K562 (cell line): ENCODE results near the gene STING1. TPM values are rescaled to one million over a fixed set of nuclear protein-coding genes. Genes with fewer than 3 reads are reported as not detected.

Source experiments
- ARID1B ChIP-seq: fragments of 450-650 bp; IDR thresholded peaks from 2 replicates; pipeline ENCODE4 v1.6.1; 2016; ENCODE audit warnings: antibody characterized with exemption, mild to moderate bottlenecking, inconsistent platforms
- ETV1 ChIP-seq: fragments of 450-650 bp; conservative IDR thresholded peaks from 2 replicates; pipeline ENCODE4 v1.6.1; 2016; ENCODE audit warnings: missing genetic modification characterization, control low read depth, low read depth, missing compliant biosample characterization
- HNRNPL ChIP-seq: fragments of 200-400 bp; formaldehyde crosslinking; IDR thresholded peaks from 2 replicates; pipeline ENCODE4 v1.6.1; 2017; ENCODE audit warnings: low read depth, mild to moderate bottlenecking, low read length
- JUND ChIP-seq, 2 experiments: IDR thresholded peaks; 2 replicates in 1 of 2; 3 replicates in 1 of 2; pipeline ENCODE4 v1.6.1; 2011; ENCODE audit warnings: borderline replicate concordance in 2 of 2, low read depth in 2 of 2, low read length in 2 of 2, improper control_type of control experiment in 1 of 2, missing biosample characterization in 1 of 2, missing genetic modification characterization in 1 of 2, missing genetic modification reagents in 1 of 2
- KLF13 ChIP-seq: fragments of 450-650 bp; IDR thresholded peaks from 2 replicates; pipeline ENCODE4 v1.6.1; 2016; ENCODE audit warnings: missing genetic modification characterization, low read depth, mild to moderate bottlenecking, missing compliant biosample characterization, moderate library complexity, borderline replicate concordance
- NR2C2 ChIP-seq, 2 experiments: fragments of 200-800 bp in 1 of 2; sonication (Bioruptor generic) in 1 of 2; sonication (generic) in 1 of 2; formaldehyde crosslinking in 1 of 2; IDR thresholded peaks; 2 replicates each; pipeline versions ENCODE4 v1.6.1 to v1.8.0; 2016 to 2022; ENCODE audit warnings: mild to moderate bottlenecking in 1 of 2, missing compliant biosample characterization in 1 of 2, missing genetic modification characterization in 1 of 2, missing genetic modification reagents in 1 of 2
- SPI1 ChIP-seq: IDR thresholded peaks from 2 replicates; pipeline ENCODE4 v1.6.1; 2011; ENCODE audit warnings: low read depth, low read length, control low read depth, borderline replicate concordance
- STAT5A ChIP-seq: IDR thresholded peaks from 2 replicates; pipeline ENCODE4 v1.6.1; 2012; ENCODE audit warnings: low read length, inconsistent platforms, borderline replicate concordance
- TEAD4 ChIP-seq, 2 experiments: sonication (generic) in 1 of 2; formaldehyde crosslinking in 1 of 2; IDR thresholded peaks; 2 replicates each; pipeline versions ENCODE4 v1.6.1 to v1.8.0; 2012 to 2022; ENCODE audit warnings: borderline replicate concordance in 1 of 2, inconsistent platforms in 1 of 2, low read length in 1 of 2, mild to moderate bottlenecking in 1 of 2, missing genetic modification reagents in 1 of 2
- ZBED1 ChIP-seq: IDR thresholded peaks from 2 replicates; pipeline ENCODE4 v1.6.1; 2014
- ZNF668 ChIP-seq: fragments of 250-450 bp; sonication (Bioruptor Pico); IDR thresholded peaks from 2 replicates; pipeline ENCODE4 v1.8.0; 2022; ENCODE audit warnings: mild to moderate bottlenecking, inconsistent platforms
- ZNF778 ChIP-seq: fragments of 450-650 bp; formaldehyde crosslinking; IDR thresholded peaks from 2 replicates; pipeline ENCODE4 v1.4.0; 2020; ENCODE audit warnings: mild to moderate bottlenecking, moderate library complexity
- polyA plus RNA-seq, 8 experiments: library from polyadenylated mRNA; depleted of rRNA in 4 of 8; stranded (reverse) in 5 of 8; unstranded in 3 of 8; fragments of >200 nt; fragmentation: Nextera tagmentation in 2 of 8; fragmentation: Illumina TruSeq in 1 of 8; extraction: Ambion mirVana in 2 of 8; extraction: Trizol in 1 of 8; gene quantifications; 2 replicates each; pipeline versions ENCODE4 v1.2.1 to v1.2.3, GENCODE V29; 2011 to 2014; ENCODE audit warnings: inconsistent platforms in 1 of 8, missing spikeins in 1 of 8
- total RNA-seq, 7 experiments: library from RNA; depleted of rRNA in 6 of 7; stranded (reverse); fragments of >200 nt in 6 of 7; fragmentation: Illumina TruSeq in 2 of 7; extraction: Trizol in 2 of 7; gene quantifications; 2 replicates each; pipeline versions ENCODE4 v1.2.1 to v1.2.3, GENCODE V29; 2011 to 2021; ENCODE audit warnings: low replicate concordance in 1 of 7
- TF ChIP-seq, protein P1 (sequence below): sonication (generic); formaldehyde crosslinking; IDR thresholded peaks from 2 replicates; pipeline ENCODE4 v1.4.0; 2020; ENCODE audit warnings: mild to moderate bottlenecking, missing genetic modification reagents
- TF ChIP-seq, protein P2 (sequence below), 2 experiments: fragments of 450-650 bp; IDR thresholded peaks; 2 replicates each; pipeline ENCODE4 v1.6.1; 2018; ENCODE audit warnings: mild to moderate bottlenecking in 2 of 2, low read depth in 1 of 2; ENCODE audit not compliant: partially characterized antibody in 2 of 2
- TF ChIP-seq, protein P3 (sequence below), 2 experiments: fragments of 200-800 bp in 1 of 2; sonication (Bioruptor generic) in 1 of 2; sonication (generic) in 1 of 2; formaldehyde crosslinking in 1 of 2; IDR thresholded peaks in 1 of 2; conservative IDR thresholded peaks in 1 of 2; 2 replicates each; pipeline versions ENCODE4 v1.5.0 to v1.6.1; 2016 to 2020; ENCODE audit warnings: missing compliant biosample characterization in 1 of 2, missing genetic modification characterization in 1 of 2, missing genetic modification reagents in 1 of 2

STING1 gene
- total and polyA plus RNA-seq, 9 of the 15 experiments (the other 6 are each of a cell fraction or from before 2014, with no cell fraction given) = 20.8 to 69.1 (median 44.7) TPM

DNA sequence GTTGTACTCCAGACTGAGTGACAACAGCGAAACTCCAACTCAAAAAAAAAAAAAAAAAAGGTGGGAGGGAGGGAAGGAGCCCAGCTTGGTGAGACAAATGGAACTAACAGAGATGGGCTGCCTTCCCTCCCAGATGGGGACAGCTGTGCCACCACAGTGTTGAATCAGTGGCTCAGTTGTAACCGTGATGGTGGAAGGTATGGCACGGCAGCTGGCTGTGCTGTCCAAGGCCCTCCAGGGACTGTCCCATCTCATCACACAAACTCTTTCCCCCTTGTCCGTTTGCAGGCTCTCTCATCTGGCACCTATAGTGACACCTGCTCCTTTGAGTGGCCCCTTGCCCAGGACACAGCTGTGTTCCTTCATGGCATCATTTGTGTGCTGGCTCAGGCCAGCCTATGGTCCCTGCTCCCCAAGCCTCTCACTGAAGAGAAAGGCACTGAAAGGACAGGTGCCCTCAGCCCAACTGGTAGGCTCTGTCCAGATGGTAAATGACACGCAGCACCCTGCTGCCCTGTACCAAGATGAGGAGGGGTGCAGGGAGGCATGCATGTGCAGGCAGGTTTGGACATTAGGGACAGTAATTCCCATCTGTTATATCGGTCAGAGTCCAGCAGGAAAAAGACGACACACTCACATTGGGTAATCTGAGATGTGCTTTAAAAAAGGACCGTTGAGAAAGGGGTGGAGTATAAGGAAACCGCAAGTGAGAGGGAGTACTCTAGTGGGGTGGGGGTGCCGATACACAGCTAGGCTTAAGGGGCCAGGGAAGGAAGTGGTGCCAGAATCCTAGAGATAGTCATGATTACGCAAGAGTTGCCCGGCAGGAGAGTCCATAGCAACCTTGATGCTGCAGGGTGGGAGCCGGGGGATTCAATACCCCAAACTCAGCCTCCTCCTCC lies 7.4 kb downstream of the STING1 start (continued):
- TF ChIP-seq, protein P1, sequence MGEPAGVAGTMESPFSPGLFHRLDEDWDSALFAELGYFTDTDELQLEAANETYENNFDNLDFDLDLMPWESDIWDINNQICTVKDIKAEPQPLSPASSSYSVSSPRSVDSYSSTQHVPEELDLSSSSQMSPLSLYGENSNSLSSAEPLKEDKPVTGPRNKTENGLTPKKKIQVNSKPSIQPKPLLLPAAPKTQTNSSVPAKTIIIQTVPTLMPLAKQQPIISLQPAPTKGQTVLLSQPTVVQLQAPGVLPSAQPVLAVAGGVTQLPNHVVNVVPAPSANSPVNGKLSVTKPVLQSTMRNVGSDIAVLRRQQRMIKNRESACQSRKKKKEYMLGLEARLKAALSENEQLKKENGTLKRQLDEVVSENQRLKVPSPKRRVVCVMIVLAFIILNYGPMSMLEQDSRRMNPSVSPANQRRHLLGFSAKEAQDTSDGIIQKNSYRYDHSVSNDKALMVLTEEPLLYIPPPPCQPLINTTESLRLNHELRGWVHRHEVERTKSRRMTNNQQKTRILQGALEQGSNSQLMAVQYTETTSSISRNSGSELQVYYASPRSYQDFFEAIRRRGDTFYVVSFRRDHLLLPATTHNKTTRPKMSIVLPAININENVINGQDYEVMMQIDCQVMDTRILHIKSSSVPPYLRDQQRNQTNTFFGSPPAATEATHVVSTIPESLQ (CRISPR knock-in tag) = no peak
- TF ChIP-seq ZNF778 (no peak), NR2C2 (CRISPR knock-in tag; IDR thresholded peaks at IDR 0.05) (no peak), NR2C2 (tag; IDR thresholded peaks at IDR 0.05) (no peak), ARID1B (peak; percentile 88), KLF13 (tag) (0 out of 2 replicates have a peak, but pooled peaks have one; percentile 7), JUND (IDR thresholded peaks at IDR 0.05; ENCODE audit: borderline replicate concordance, low read depth, low read length) (peak; percentile 82), JUND (tag; IDR thresholded peaks at IDR 0.05; ENCODE audit: borderline replicate concordance, low read depth, low read length) (peak; percentile 45; the same call in 1 of the 3 replicates), ZBED1 (0 out of 2 replicates have a peak, but pooled peaks have one; percentile 32), ETV1 (tag) (peak; percentile 85), STAT5A (peak; percentile 48; the same call in 1 of the 2 replicates), ZNF668 (no peak), TEAD4 (IDR thresholded peaks at IDR 0.05; ENCODE audit: low read length) (peak; percentile 64), TEAD4 (CRISPR knock-in tag; IDR thresholded peaks at IDR 0.05; ENCODE audit: borderline replicate concordance) (no peak), SPI1 (peak; percentile 93), HNRNPL (no peak)
- TF ChIP-seq, protein P2, sequence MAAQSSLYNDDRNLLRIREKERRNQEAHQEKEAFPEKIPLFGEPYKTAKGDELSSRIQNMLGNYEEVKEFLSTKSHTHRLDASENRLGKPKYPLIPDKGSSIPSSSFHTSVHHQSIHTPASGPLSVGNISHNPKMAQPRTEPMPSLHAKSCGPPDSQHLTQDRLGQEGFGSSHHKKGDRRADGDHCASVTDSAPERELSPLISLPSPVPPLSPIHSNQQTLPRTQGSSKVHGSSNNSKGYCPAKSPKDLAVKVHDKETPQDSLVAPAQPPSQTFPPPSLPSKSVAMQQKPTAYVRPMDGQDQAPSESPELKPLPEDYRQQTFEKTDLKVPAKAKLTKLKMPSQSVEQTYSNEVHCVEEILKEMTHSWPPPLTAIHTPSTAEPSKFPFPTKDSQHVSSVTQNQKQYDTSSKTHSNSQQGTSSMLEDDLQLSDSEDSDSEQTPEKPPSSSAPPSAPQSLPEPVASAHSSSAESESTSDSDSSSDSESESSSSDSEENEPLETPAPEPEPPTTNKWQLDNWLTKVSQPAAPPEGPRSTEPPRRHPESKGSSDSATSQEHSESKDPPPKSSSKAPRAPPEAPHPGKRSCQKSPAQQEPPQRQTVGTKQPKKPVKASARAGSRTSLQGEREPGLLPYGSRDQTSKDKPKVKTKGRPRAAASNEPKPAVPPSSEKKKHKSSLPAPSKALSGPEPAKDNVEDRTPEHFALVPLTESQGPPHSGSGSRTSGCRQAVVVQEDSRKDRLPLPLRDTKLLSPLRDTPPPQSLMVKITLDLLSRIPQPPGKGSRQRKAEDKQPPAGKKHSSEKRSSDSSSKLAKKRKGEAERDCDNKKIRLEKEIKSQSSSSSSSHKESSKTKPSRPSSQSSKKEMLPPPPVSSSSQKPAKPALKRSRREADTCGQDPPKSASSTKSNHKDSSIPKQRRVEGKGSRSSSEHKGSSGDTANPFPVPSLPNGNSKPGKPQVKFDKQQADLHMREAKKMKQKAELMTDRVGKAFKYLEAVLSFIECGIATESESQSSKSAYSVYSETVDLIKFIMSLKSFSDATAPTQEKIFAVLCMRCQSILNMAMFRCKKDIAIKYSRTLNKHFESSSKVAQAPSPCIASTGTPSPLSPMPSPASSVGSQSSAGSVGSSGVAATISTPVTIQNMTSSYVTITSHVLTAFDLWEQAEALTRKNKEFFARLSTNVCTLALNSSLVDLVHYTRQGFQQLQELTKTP (IDR thresholded peaks at IDR 0.05; ENCODE audit: low read depth in 1 of 2, partially characterized antibody in 2 of 2) = peak in 1 of 2 experiments; percentile 60
- TF ChIP-seq, protein P3, sequence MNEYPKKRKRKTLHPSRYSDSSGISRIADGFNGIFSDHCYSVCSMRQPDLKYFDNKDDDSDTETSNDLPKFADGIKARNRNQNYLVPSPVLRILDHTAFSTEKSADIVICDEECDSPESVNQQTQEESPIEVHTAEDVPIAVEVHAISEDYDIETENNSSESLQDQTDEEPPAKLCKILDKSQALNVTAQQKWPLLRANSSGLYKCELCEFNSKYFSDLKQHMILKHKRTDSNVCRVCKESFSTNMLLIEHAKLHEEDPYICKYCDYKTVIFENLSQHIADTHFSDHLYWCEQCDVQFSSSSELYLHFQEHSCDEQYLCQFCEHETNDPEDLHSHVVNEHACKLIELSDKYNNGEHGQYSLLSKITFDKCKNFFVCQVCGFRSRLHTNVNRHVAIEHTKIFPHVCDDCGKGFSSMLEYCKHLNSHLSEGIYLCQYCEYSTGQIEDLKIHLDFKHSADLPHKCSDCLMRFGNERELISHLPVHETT (CRISPR knock-in tag; conservative IDR thresholded peaks at IDR 0.05 in 1 of 2, IDR thresholded peaks at IDR 0.05 in 1 of 2) = peak in 1 of 2 experiments; percentile 52; a peak in 1 of 4 replicates
